ENCODE data around the gene GALR3. TPM values are rescaled to one million over a fixed set of nuclear protein-coding genes. Genes with fewer than 3 reads are reported as not detected.

The GALR3 gene
- total and polyA plus RNA-seq, 10 donors = not detected

GRCh38 chr22:37807410-37808293 is 15.5 kb upstream of the GALR3 start, which contains the start of gene GCAT:
GCAT (plus strand) TSS chr22:37807934; CDS start chr22:37807968, 34 bp downstream.
- H3K27me3 ChIP-seq (replicated peaks in 1 of 7) = peaks cover 0 to 99% (median 45%) of the 10 kb centered on the region in 7 donors
- H3K4me3 ChIP-seq = peak within 1 kb of the TSS; percentile 20 to 76 (median 51)
- peak; percentile 97 for DNase-seq
- intact Hi-C loops (cut with DNase I; ENCODE audit: low total_unique reads) = no loop called here
- H3K4me1 ChIP-seq = peaks cover 22 to 64% (median 57%) of the 10 kb centered on the region in 6 donors
- no peaks in the 10 kb centered on the region for H3K9me3 ChIP-seq
- H3K36me3 ChIP-seq = no peaks in the 10 kb centered on the region
- H3K27ac ChIP-seq = peak within 1 kb of the TSS in 4 of 8 donors; percentile 26 to 78 (median 56)
- WGBS, 5 donors = 0 to 1% (median 1%) methylated on average over 45 to 73 of the region's 73 CpGs
- TF ChIP-seq POLR2AphosphoS5 (IDR thresholded peaks at IDR 0.05) = peak; percentile 55 to 83 (median 80)
- no peak for TF ChIP-seq CTCF (IDR thresholded peaks at IDR 0.05 in 8 of 11, conservative IDR thresholded peaks at IDR 0.05 in 3 of 11)
- no peak for TF ChIP-seq POLR2A (IDR thresholded peaks at IDR 0.05)

GRCh38 chr22:37808294-37808657 is 14.9 kb upstream of the GALR3 start:
- TF ChIP-seq POLR2A (IDR thresholded peaks at IDR 0.05) = no peak
- no peak for TF ChIP-seq CTCF (IDR thresholded peaks at IDR 0.05 in 8 of 11, conservative IDR thresholded peaks at IDR 0.05 in 3 of 11)
- no peak for TF ChIP-seq POLR2AphosphoS5 (IDR thresholded peaks at IDR 0.05)
- peaks cover 19 to 58% (median 51%) of the 10 kb centered on the region in 6 donors for H3K4me1 ChIP-seq
- no peaks in the 10 kb centered on the region for H3K9me3 ChIP-seq
- peak overlapping the region; percentile 20 to 76 (median 51) for H3K4me3 ChIP-seq
- 9 to 14% (median 10%) methylated on average over 8 of the region's 8 CpGs for WGBS, 5 donors
- DNase-seq = no peak
- H3K36me3 ChIP-seq = no peaks in the 10 kb centered on the region
- intact Hi-C loops (cut with DNase I; ENCODE audit: low total_unique reads) = no loop called here
- H3K27me3 ChIP-seq (replicated peaks in 1 of 7) = peaks cover 0 to 99% (median 41%) of the 10 kb centered on the region in 7 donors
- peak overlapping the region in 1 of 8 donors; percentile 54 for H3K27ac ChIP-seq

GRCh38 chr22:37809672-37810333 is 13.4 kb upstream of the GALR3 start:
- Histone ChIP-seq H3K27ac (no peak overlapping the region), H3K36me3 (no peaks in the 10 kb centered on the region), H3K9me3 (no peaks in the 10 kb centered on the region), H3K27me3 (replicated peaks in 1 of 7) (peaks cover 0 to 87% (median 30%) of the 10 kb centered on the region in 7 donors), H3K4me1 (peaks cover 16 to 43% (median 39%) of the 10 kb centered on the region in 6 donors), H3K4me3 (no peak overlapping the region)
- intact Hi-C loops (cut with DNase I; ENCODE audit: low total_unique reads) = loop anchor here (10.0 kb wide), 1 partner anchor 155 kb away; no protein-coding TSS in a partner anchor
- 92 to 97% (median 94%) methylated on average over 5 of the region's 5 CpGs for WGBS, 5 donors
- DNase-seq = no peak
- TF ChIP-seq POLR2A (IDR thresholded peaks at IDR 0.05) = no peak
- no peak for TF ChIP-seq CTCF (IDR thresholded peaks at IDR 0.05 in 8 of 11, conservative IDR thresholded peaks at IDR 0.05 in 3 of 11)
- TF ChIP-seq POLR2AphosphoS5 (IDR thresholded peaks at IDR 0.05) = no peak

Data from spleen (tissue), 11 donors.